GM12801 (cell line): Measurements from ENCODE around the gene SNRNP25.

Experiments used
- CTCF ChIP-seq: IDR thresholded peaks from one replicate; pipeline ENCODE4 v1.5.1; 2011; ENCODE audit warnings: control low read depth; ENCODE audit not compliant: insufficient read length; ENCODE audit errors: extremely low read depth

SNRNP25 gene

GRCh38 chr16:53346-54236 lies at the start of gene SNRNP25, which contains the start of gene POLR3K:
SNRNP25 (plus strand) TSS chr16:53828; CDS start chr16:54017, 189 bp downstream.
POLR3K (minus strand) TSS chr16:53608; CDS start chr16:53586, 22 bp downstream.
- no peak for TF ChIP-seq CTCF

DNA sequence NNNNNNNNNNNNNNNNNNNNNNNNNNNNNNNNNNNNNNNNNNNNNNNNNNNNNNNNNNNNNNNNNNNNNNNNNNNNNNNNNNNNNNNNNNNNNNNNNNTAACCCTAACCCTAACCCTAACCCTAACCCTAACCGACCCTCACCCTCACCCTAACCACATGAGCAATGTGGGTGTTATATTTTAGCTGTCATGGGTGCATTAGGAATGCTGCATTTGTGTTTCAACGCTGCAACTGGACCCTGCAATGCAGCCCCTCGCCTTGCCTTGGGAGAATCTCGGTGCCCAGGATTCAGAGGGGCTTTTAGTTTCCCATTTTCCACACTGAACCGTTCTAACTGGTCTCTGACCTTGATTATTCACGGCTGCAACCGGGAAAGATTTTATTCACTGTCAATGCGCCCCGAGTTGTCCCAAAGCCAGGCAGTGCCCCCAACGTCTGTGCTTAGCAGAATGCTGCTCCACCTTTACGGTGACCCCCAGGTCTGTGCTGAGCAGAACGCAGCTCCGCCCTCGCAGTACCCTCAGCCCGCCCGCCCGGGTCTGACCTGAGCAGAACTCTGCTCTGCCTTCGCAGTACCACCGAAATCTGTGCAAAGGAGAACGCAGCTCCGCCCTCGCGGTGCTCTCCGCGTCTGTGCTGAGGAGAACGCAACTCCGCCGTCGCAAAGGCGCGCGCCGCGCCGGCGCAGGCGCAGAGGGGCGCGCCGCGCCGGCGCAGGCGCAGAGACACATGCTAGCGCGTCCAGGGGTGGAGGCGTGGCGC lies 43.5 kb upstream of the SNRNP25 start:
- no peak for TF ChIP-seq CTCF

DNA sequence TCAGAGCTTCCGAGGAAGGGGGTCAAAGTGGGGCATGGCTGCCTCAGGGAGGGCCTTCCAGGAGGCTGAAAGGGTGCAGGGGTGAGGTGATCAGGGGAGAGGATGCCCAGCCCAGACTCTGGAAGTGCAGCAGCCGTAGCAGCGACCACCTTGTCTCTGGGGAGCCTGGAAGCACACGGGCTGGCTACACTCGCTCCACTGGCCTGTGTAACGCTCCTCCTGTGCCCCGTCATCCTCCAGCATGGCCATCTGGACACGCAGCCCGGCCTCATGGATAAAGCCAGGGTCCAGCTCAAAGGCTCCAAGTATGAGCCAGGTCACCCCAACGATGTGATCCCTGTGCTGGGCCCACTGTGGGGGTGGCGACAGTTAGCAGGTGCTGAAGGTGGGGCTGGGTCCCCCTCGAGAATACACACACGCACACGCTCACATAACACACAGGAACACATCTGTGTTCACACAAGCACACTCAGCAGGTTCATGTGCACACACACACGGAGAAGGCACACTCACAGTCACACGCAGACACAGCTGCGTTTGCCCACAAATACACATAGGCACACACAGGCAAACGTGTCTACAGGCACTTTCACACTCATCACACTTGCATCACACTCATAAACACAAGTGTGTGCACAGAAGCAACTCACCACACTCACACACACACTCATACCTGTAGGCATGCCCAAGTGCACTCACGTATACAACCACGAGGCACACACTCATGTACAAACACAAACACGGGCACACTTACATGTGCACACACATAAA lies 19.6 kb upstream of the SNRNP25 start:
- TF ChIP-seq CTCF: no peak

DNA sequence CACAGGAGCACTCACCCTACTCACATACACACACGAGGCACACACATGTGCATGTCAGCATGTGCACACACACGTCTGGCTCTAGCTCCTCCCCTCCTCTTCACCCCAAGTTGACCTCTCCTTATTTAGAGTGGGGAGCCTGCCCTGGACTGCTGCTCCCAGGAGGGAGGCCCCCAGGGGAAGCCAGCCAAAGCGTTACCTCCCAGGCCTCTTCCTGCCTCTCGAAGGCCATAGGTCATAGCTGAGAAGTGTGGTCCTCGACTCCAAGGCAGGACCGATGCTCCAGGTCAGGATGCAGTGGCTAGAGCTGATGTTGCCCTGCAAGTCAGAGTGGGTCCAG lies 19.0 kb upstream of the SNRNP25 start:
- no peak for TF ChIP-seq CTCF

DNA sequence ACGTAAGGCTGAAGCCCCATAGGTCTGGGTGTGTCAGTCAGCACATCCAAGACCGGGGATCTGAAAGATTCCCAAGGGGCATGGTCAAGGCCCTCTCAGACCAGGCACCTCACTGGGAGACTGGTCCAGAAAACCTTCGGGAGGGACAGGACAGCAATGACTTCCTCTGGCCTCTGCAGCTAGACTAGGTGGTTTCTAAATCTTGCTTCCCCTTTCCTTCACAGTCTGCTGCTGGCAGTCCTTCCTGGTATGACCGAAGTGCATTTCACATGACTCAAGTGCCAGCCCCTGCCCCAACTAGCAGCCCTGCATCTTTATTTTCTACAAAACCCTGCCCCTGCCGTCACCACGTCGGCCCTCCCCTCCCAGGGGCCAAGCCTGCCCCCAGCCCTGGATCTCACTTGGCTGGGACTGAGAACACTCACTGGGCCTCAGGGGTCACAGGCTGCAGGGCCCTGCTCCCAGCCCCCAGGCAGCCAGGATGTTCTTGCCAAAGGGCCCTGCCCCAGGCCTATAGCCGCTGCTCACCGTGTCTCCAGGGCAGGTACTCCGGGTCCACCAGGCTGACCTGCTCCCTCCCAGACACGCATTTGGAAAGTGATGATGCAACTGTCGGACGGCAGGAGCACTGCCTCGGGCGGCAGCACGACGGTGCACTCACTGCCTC lies 18.5 kb upstream of the SNRNP25 start:
- no peak for TF ChIP-seq CTCF

- no peak for TF ChIP-seq CTCF
Measured at GRCh38 chr16:35678-36305, 17.8 kb upstream of the SNRNP25 start.
